ENCODE measurements around the gene EGFR.

DNA sequence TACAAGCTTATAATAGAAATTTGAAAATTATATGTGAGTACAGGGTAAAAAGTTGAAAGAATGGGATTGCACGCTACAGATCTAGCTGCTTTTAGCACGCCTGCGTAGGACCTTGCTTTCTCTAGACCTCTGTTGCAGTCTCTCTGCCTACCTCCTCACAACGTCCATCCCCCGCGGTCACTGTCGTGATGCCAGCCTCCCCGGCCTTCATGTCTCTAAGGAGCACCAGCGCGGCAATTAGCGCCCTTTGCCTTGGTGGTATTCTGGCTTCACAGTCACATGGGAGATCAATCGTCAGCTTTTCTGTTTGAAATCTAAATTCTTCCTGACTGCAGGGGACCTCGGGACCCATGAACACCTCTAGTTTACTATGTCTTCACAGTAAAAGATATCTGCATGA, 131.3 kb downstream of the EGFR start:
- TF ChIP-seq, protein P1, sequence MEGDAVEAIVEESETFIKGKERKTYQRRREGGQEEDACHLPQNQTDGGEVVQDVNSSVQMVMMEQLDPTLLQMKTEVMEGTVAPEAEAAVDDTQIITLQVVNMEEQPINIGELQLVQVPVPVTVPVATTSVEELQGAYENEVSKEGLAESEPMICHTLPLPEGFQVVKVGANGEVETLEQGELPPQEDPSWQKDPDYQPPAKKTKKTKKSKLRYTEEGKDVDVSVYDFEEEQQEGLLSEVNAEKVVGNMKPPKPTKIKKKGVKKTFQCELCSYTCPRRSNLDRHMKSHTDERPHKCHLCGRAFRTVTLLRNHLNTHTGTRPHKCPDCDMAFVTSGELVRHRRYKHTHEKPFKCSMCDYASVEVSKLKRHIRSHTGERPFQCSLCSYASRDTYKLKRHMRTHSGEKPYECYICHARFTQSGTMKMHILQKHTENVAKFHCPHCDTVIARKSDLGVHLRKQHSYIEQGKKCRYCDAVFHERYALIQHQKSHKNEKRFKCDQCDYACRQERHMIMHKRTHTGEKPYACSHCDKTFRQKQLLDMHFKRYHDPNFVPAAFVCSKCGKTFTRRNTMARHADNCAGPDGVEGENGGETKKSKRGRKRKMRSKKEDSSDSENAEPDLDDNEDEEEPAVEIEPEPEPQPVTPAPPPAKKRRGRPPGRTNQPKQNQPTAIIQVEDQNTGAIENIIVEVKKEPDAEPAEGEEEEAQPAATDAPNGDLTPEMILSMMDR (IDR thresholded peaks at IDR 0.05; ENCODE audit: low read depth, low read length), result no peak
- no peak for TF ChIP-seq POLR2A (IDR thresholded peaks at IDR 0.05; ENCODE audit: extremely low read depth, insufficient read length)
- no peak for TF ChIP-seq MYC (IDR thresholded peaks at IDR 0.05; ENCODE audit: low read depth, low read length)
